H1 (cell line): Measurements from ENCODE around the gene COMT. TPM values are rescaled to one million over a fixed set of nuclear protein-coding genes. Genes with fewer than 3 reads are reported as not detected.

Experiments used
- CTCF ChIA-PET: fragments of 300-600 bp; sonication (Branson Sonifier 250); formaldehyde crosslinking; loops from one replicate; lab custom pipeline; 2021; ENCODE audit not compliant: partially characterized antibody; lab: Charles Lee
- POLR2A ChIA-PET: fragments of 300-600 bp; sonication (Branson Sonifier 250); formaldehyde crosslinking; loops from one replicate; lab custom pipeline; 2021; ENCODE audit warnings: inconsistent platforms; ENCODE audit not compliant: partially characterized antibody; lab: Charles Lee
- DNase-seq, 2 experiments: peaks; one replicate each; pipeline versions ENCODE4 v3.0.0 to v3.0.0-alpha.2; 2010 to 2022; ENCODE audit warnings: low spot score in 2 of 2, low read depth in 1 of 2, mixed read lengths in 1 of 2
- FAIRE-seq: peaks from 2 replicates; lab custom pipeline; 2011; peaks lifted over from hg19 to GRCh38; lab: Jason Lieb, UNC
- H2AFZ ChIP-seq: 2 replicates; pipeline ENCODE4 v1.8.1; 2012; ENCODE audit warnings: low read length, inconsistent platforms
- H2AK5ac ChIP-seq: 2 replicates; pipeline ENCODE4 v1.6.1; 2013; ENCODE audit warnings: low read depth, low read length
- H2BK120ac ChIP-seq: replicated peaks from 2 replicates; pipeline ENCODE3; 2013; ENCODE audit warnings: low read depth, low read length, inconsistent platforms
- H2BK12ac ChIP-seq: 2 replicates; pipeline ENCODE4 v1.6.1; 2013; ENCODE audit warnings: low read depth, low read length
- H2BK15ac ChIP-seq: 2 replicates; pipeline ENCODE4 v1.6.1; 2013; ENCODE audit warnings: low read length
- H2BK20ac ChIP-seq: 2 replicates; pipeline ENCODE4 v1.6.1; 2013; ENCODE audit warnings: low read length
- H2BK5ac ChIP-seq: 2 replicates; pipeline ENCODE4 v1.6.1; 2013; ENCODE audit warnings: low read depth, low read length
- H3K14ac ChIP-seq: 2 replicates; pipeline ENCODE4 v1.6.1; 2013; ENCODE audit warnings: inconsistent platforms; ENCODE audit not compliant: insufficient read length
- H3K18ac ChIP-seq: 2 replicates; pipeline ENCODE4 v1.6.1; 2013; ENCODE audit warnings: low read length; ENCODE audit errors: extremely low read depth
- H3K23ac ChIP-seq: 2 replicates; pipeline ENCODE4 v1.6.1; 2013; ENCODE audit warnings: inconsistent platforms; ENCODE audit not compliant: insufficient read length
- H3K23me2 ChIP-seq: 2 replicates; pipeline ENCODE4 v1.6.1; 2013; ENCODE audit warnings: low read depth, low read length
- H3K27ac ChIP-seq: 2 replicates; pipeline ENCODE4 v1.6.1; 2011; ENCODE audit warnings: low read depth, low read length, inconsistent platforms
- H3K27me3 ChIP-seq, 4 experiments: replicated peaks in 1 of 4; 1 replicate in 1 of 4; 2 replicates in 3 of 4; pipeline versions ENCODE4 v1.6.1 to v1.8.1; 2011 to 2013; ENCODE audit warnings: low read length in 3 of 4, mild to moderate bottlenecking in 3 of 4, inconsistent platforms in 2 of 4, mixed read lengths in 2 of 4, moderate library complexity in 1 of 4; ENCODE audit not compliant: control insufficient read depth in 3 of 4, insufficient read depth in 3 of 4; ENCODE audit errors: extremely low read depth in 1 of 4
- H3K36me3 ChIP-seq, 4 experiments: 2 replicates each; pipeline versions ENCODE4 v1.6.1 to v1.8.1; 2011 to 2013; ENCODE audit warnings: mild to moderate bottlenecking in 4 of 4, low read length in 3 of 4, moderate library complexity in 2 of 4, control low read depth in 1 of 4, inconsistent platforms in 1 of 4; ENCODE audit not compliant: insufficient read depth in 4 of 4, control insufficient read depth in 2 of 4
- H3K4ac ChIP-seq: replicated peaks from 2 replicates; pipeline ENCODE3; 2013; ENCODE audit warnings: low read length, low read depth, mixed read lengths, inconsistent platforms; ENCODE audit not compliant: insufficient read length
- H3K4me1 ChIP-seq, 4 experiments: replicated peaks in 1 of 4; 1 replicate in 1 of 4; 2 replicates in 3 of 4; pipeline versions ENCODE4 v1.6.1 to v1.8.1; 2011 to 2013; ENCODE audit warnings: low read length in 3 of 4, inconsistent platforms in 2 of 4, mixed read lengths in 1 of 4; ENCODE audit not compliant: insufficient read depth in 4 of 4, control insufficient read depth in 3 of 4
- H3K4me2 ChIP-seq, 2 experiments: 2 replicates each; pipeline versions ENCODE4 v1.6.1 to v1.8.1; 2011 to 2013; ENCODE audit warnings: low read depth in 2 of 2, low read length in 2 of 2, control low read depth in 1 of 2, inconsistent platforms in 1 of 2, mild to moderate bottlenecking in 1 of 2; ENCODE audit not compliant: insufficient read depth in 1 of 2
- H3K4me3 ChIP-seq, 4 experiments: fragments of 200-600, 300-600 bp in 1 of 4; sonication (generic), shearing (Covaris generic), sonication (Bioruptor Twin) in 1 of 4; 2 replicates each; pipeline versions ENCODE4 v1.5.1 to v1.8.1; 2011 to 2016; ENCODE audit warnings: low read length in 4 of 4, low read depth in 3 of 4, control low read depth in 2 of 4, inconsistent platforms in 2 of 4, mild to moderate bottlenecking in 2 of 4, mixed read lengths in 1 of 4, moderate library complexity in 1 of 4; ENCODE audit not compliant: insufficient read depth in 2 of 4; ENCODE audit errors: extremely low read depth in 1 of 4
- H3K56ac ChIP-seq: replicated peaks from 2 replicates; pipeline ENCODE3; 2013; ENCODE audit warnings: low read depth, mild to moderate bottlenecking, mixed read lengths, low read length, inconsistent platforms; ENCODE audit not compliant: insufficient read length
- H3K79me1 ChIP-seq: 2 replicates; pipeline ENCODE4 v1.6.1; 2013; ENCODE audit warnings: low read depth, low read length, control low read depth
- H3K79me2 ChIP-seq, 2 experiments: 2 replicates each; pipeline versions ENCODE4 v1.6.1 to v1.8.1; 2012 to 2013; ENCODE audit warnings: low read length in 2 of 2, mild to moderate bottlenecking in 2 of 2, inconsistent platforms in 1 of 2; ENCODE audit not compliant: insufficient read depth in 2 of 2, control insufficient read depth in 1 of 2
- H3K9ac ChIP-seq, 4 experiments: replicated peaks in 1 of 4; 1 replicate in 1 of 4; 2 replicates in 3 of 4; pipeline versions ENCODE4 v1.6.1 to v1.8.1; 2011 to 2013; ENCODE audit warnings: low read depth in 3 of 4, low read length in 3 of 4, control low read depth in 2 of 4, mild to moderate bottlenecking in 2 of 4, moderate library complexity in 2 of 4, inconsistent platforms in 1 of 4; ENCODE audit errors: extremely low read depth in 1 of 4
- H3K9me3 ChIP-seq, 2 experiments: 2 replicates each; pipeline versions ENCODE4 v1.6.1 to v1.8.1; 2012 to 2013; ENCODE audit warnings: mild to moderate bottlenecking in 2 of 2, moderate library complexity in 2 of 2, control low read depth in 1 of 2, inconsistent platforms in 1 of 2, low read depth in 1 of 2, low read length in 1 of 2, mixed read lengths in 1 of 2; ENCODE audit not compliant: insufficient read depth in 2 of 2
- H4K20me1 ChIP-seq, 2 experiments: replicated peaks in 1 of 2; 2 replicates each; pipeline versions ENCODE3 to v1.8.1; 2011 to 2013; ENCODE audit warnings: inconsistent platforms in 2 of 2, low read length in 2 of 2, mild to moderate bottlenecking in 1 of 2; ENCODE audit not compliant: insufficient read depth in 2 of 2, control insufficient read depth in 1 of 2
- H4K5ac ChIP-seq: 2 replicates; pipeline ENCODE4 v1.6.1; 2013; ENCODE audit warnings: low read length, low read depth, mixed read lengths, inconsistent platforms; ENCODE audit not compliant: insufficient read length
- H4K8ac ChIP-seq: 2 replicates; pipeline ENCODE4 v1.8.0; 2013; ENCODE audit warnings: mild to moderate bottlenecking, moderate library complexity, low read length, inconsistent platforms; ENCODE audit not compliant: insufficient read depth; ENCODE audit errors: extremely low read depth
- H4K91ac ChIP-seq: replicated peaks from 2 replicates; pipeline ENCODE3; 2013; ENCODE audit warnings: low read length, mixed read lengths, inconsistent platforms; ENCODE audit not compliant: insufficient read length
- POU5F1 ChIP-seq: IDR thresholded peaks from 2 replicates; pipeline ENCODE4 v1.6.1; 2011; ENCODE audit warnings: low read depth, mild to moderate bottlenecking, low read length, moderate library complexity
- WGBS, 2 experiments: shearing (Covaris generic) in 1 of 2; methylation state at CpG; one replicate each; pipeline versions ENCODE4 v1.1.6 to v1.1.7; 2013 to 2015; ENCODE audit warnings: low lambda C conversion rate in 2 of 2, mixed read lengths in 2 of 2, inconsistent platforms in 1 of 2, low coverage in 1 of 2, missing lambda C conversion rate in 1 of 2; ENCODE audit not compliant: insufficient replicate concordance in 2 of 2, insufficient coverage in 1 of 2, insufficient read length in 1 of 2; ENCODE audit errors: extremely low coverage in 1 of 2, missing lambda C conversion rate in 1 of 2; 5-methylcytosine and 5-hydroxymethylcytosine counted together
- polyA plus RNA-seq, 7 experiments: library from polyadenylated mRNA; depleted of rRNA in 3 of 7; stranded (reverse) in 5 of 7; unstranded in 2 of 7; fragments of >200 nt in 5 of 7; fragments of 200-250 nt in 2 of 7; gene quantifications; 1 replicate in 5 of 7; 2 replicates in 1 of 7; 4 replicates in 1 of 7; pipeline versions ENCODE4 v1.2.1 to v1.2.3, GENCODE V29; 2011 to 2013; ENCODE audit warnings: missing spikeins in 2 of 7, mixed read lengths in 2 of 7
- total RNA-seq: library from RNA; stranded (reverse); fragmentation: NEBNext Ultra II Directional; extraction: Animal tissue kit (Norgen Biotek cat#: 25700); gene quantifications from 2 replicates; pipeline ENCODE4 v1.2.1, GENCODE V29; 2021

Gene COMT
- total and polyA plus RNA-seq, 2 of the 8 experiments (the other 6 are each of a cell fraction or from before 2014, with no cell fraction given): 15.2 to 33.7 TPM

GRCh38 chr22:19897726-19898125 lies 43.8 kb upstream of the COMT start:
- DNase-seq: no peak
- Histone ChIP-seq H4K5ac (no peak overlapping the region), H3K56ac (no peak overlapping the region), H3K79me1 (no peaks in the 10 kb centered on the region), H4K20me1 (no peaks in the 10 kb centered on the region), H2AFZ (no peak overlapping the region), H3K27ac (no peak overlapping the region), H4K91ac (no peak overlapping the region), H2AK5ac (no peak overlapping the region), H2BK12ac (no peak overlapping the region), H2BK20ac (no peak overlapping the region), H3K4me2 (no peak overlapping the region), H2BK120ac (no peak overlapping the region), H3K9me3 (no peaks in the 10 kb centered on the region), H4K8ac (no peak overlapping the region), H3K18ac (no peak overlapping the region), H3K9ac (no peak overlapping the region), H3K4me1 (peaks cover 0 to 3% (median under 1%) of the 10 kb centered on the region in 4 experiments; a peak in 5 of 7 replicates), H3K4ac (no peak overlapping the region), H3K4me3 (no peak overlapping the region), H2BK15ac (no peak overlapping the region), H3K79me2 (no peaks in the 10 kb centered on the region), H3K14ac (no peak overlapping the region), H3K23me2 (no peaks in the 10 kb centered on the region), H3K23ac (no peak overlapping the region), H3K36me3 (no peaks in the 10 kb centered on the region), H2BK5ac (no peak overlapping the region), H3K27me3 (no peaks in the 10 kb centered on the region; a peak in 1 of 7 replicates)
- ChIA-PET POLR2A (interaction anchor here (1.5 kb wide), 1 partner anchor 28 kb away, joined by 4 read pairs; no protein-coding TSS in a partner anchor), CTCF (interaction anchor here (1.0 to 10.1 kb wide), 10 partner anchors 9 to 193 kb away, joined by 3 to 69 read pairs (median 6); no protein-coding TSS in a partner anchor)
- no peak for FAIRE-seq
- WGBS, 2 experiments: 85% methylated on average over 16 of the region's 16 CpGs; no CpG with 5 or more reads in 1 of the 2 experiments
- TF ChIP-seq POU5F1: no peak
